ENCODE data around the gene RSF1.

The RSF1 gene

GRCh38 chr11:77821349-77821851, 878 bp upstream of the RSF1 start:
- peak overlapping the region; percentile 100 for H3K4me3 Mint-ChIP-seq
- no peaks in the 10 kb centered on the region for H3K27me3 Mint-ChIP-seq (ENCODE audit: low read depth)
- H3K27ac Mint-ChIP-seq: peak overlapping the region; percentile 87
- peak; percentile 7 for DNase-seq (ENCODE audit: low spot score)
- peaks cover 7% of the 10 kb centered on the region for H3K36me3 Mint-ChIP-seq (ENCODE audit: low read depth)
- H3K9me3 Mint-ChIP-seq: no peaks in the 10 kb centered on the region
- peaks cover 24% of the 10 kb centered on the region for H3K4me1 Mint-ChIP-seq (ENCODE audit: low read depth)

GRCh38 chr11:77819921-77820564, 479 bp downstream of the RSF1 start:
- DNase-seq (ENCODE audit: low spot score): peak; percentile 40
- H3K4me1 Mint-ChIP-seq (ENCODE audit: low read depth): peaks cover 28% of the 10 kb centered on the region
- peak overlapping the region; percentile 100 for H3K4me3 Mint-ChIP-seq

GRCh38 chr11:77819411-77819920, 1.1 kb downstream of the RSF1 start:
- DNase-seq (ENCODE audit: low spot score): peak; percentile 83
- peaks cover 5% of the 10 kb centered on the region for H3K9me3 Mint-ChIP-seq
- H3K27me3 Mint-ChIP-seq (ENCODE audit: low read depth): no peaks in the 10 kb centered on the region
- H3K4me1 Mint-ChIP-seq (ENCODE audit: low read depth): peaks cover 30% of the 10 kb centered on the region
- peak overlapping the region; percentile 96 for H3K4me3 Mint-ChIP-seq
- peaks cover 17% of the 10 kb centered on the region for H3K36me3 Mint-ChIP-seq (ENCODE audit: low read depth)
- H3K27ac Mint-ChIP-seq: peak overlapping the region; percentile 91

More at GRCh38 chr11:77819921-77820564, 479 bp downstream of the RSF1 start:
- H3K36me3 Mint-ChIP-seq (ENCODE audit: low read depth): peaks cover 13% of the 10 kb centered on the region
- H3K9me3 Mint-ChIP-seq: peaks cover under 1% of the 10 kb centered on the region
- H3K27me3 Mint-ChIP-seq (ENCODE audit: low read depth): no peaks in the 10 kb centered on the region
- peak overlapping the region; percentile 91 for H3K27ac Mint-ChIP-seq

- no peak overlapping the region for H3K4me3 Mint-ChIP-seq
- H3K9me3 Mint-ChIP-seq: peaks cover 5% of the 10 kb centered on the region
- H3K27ac Mint-ChIP-seq: no peak overlapping the region
- peaks cover 27% of the 10 kb centered on the region for H3K36me3 Mint-ChIP-seq (ENCODE audit: low read depth)
- peaks cover 26% of the 10 kb centered on the region for H3K4me1 Mint-ChIP-seq (ENCODE audit: low read depth)
- no peaks in the 10 kb centered on the region for H3K27me3 Mint-ChIP-seq (ENCODE audit: low read depth)
- no peak for DNase-seq (ENCODE audit: low spot score)
These were observed 5.1 kb downstream of the RSF1 start for GRCh38 chr11:77815459-77815858.

GRCh38 chr11:77814848-77815247, 5.7 kb downstream of the RSF1 start:
- H3K36me3 Mint-ChIP-seq (ENCODE audit: low read depth): peaks cover 31% of the 10 kb centered on the region
- H3K27me3 Mint-ChIP-seq (ENCODE audit: low read depth): no peaks in the 10 kb centered on the region
- H3K9me3 Mint-ChIP-seq: peaks cover 5% of the 10 kb centered on the region
- H3K27ac Mint-ChIP-seq: no peak overlapping the region
- no peak for DNase-seq (ENCODE audit: low spot score)
- peaks cover 26% of the 10 kb centered on the region for H3K4me1 Mint-ChIP-seq (ENCODE audit: low read depth)
- H3K4me3 Mint-ChIP-seq: no peak overlapping the region

GRCh38 chr11:77813256-77813655, 7.3 kb downstream of the RSF1 start:
- H3K4me1 Mint-ChIP-seq (ENCODE audit: low read depth): peaks cover 20% of the 10 kb centered on the region
- H3K9me3 Mint-ChIP-seq: peaks cover 5% of the 10 kb centered on the region
- DNase-seq (ENCODE audit: low spot score): no peak
- H3K36me3 Mint-ChIP-seq (ENCODE audit: low read depth): peaks cover 29% of the 10 kb centered on the region
- no peaks in the 10 kb centered on the region for H3K27me3 Mint-ChIP-seq (ENCODE audit: low read depth)
- H3K4me3 Mint-ChIP-seq: no peak overlapping the region
- no peak overlapping the region for H3K27ac Mint-ChIP-seq

GRCh38 chr11:77806993-77807392, 13.5 kb downstream of the RSF1 start:
- Mint-ChIP-seq H3K4me1 (ENCODE audit: low read depth) (peaks cover 15% of the 10 kb centered on the region), H3K36me3 (ENCODE audit: low read depth) (peaks cover 14% of the 10 kb centered on the region), H3K27me3 (ENCODE audit: low read depth) (no peaks in the 10 kb centered on the region), H3K4me3 (no peak overlapping the region), H3K9me3 (no peaks in the 10 kb centered on the region), H3K27ac (no peak overlapping the region)
- no peak for DNase-seq (ENCODE audit: low spot score)

- Mint-ChIP-seq H3K36me3 (ENCODE audit: low read depth) (peaks cover 12% of the 10 kb centered on the region), H3K27ac (no peak overlapping the region), H3K9me3 (no peaks in the 10 kb centered on the region), H3K27me3 (ENCODE audit: low read depth) (no peaks in the 10 kb centered on the region), H3K4me1 (ENCODE audit: low read depth) (peaks cover 13% of the 10 kb centered on the region), H3K4me3 (no peak overlapping the region)
- no peak for DNase-seq (ENCODE audit: low spot score)
These were observed 14.1 kb downstream of the RSF1 start for GRCh38 chr11:77806415-77806814.

- H3K27me3 Mint-ChIP-seq (ENCODE audit: low read depth): no peaks in the 10 kb centered on the region
These were observed 19.0 kb downstream of the RSF1 start for GRCh38 chr11:77801477-77801876.

GRCh38 chr11:77800449-77800848, 20.1 kb downstream of the RSF1 start:
- peaks cover 15% of the 10 kb centered on the region for H3K36me3 Mint-ChIP-seq (ENCODE audit: low read depth)
- peaks cover 11% of the 10 kb centered on the region for H3K4me1 Mint-ChIP-seq (ENCODE audit: low read depth)
- DNase-seq (ENCODE audit: low spot score): no peak
- H3K9me3 Mint-ChIP-seq: peaks cover 3% of the 10 kb centered on the region
- H3K4me3 Mint-ChIP-seq: no peak overlapping the region
- H3K27me3 Mint-ChIP-seq (ENCODE audit: low read depth): no peaks in the 10 kb centered on the region
- no peak overlapping the region for H3K27ac Mint-ChIP-seq

More at GRCh38 chr11:77801477-77801876, 19.0 kb downstream of the RSF1 start:
- no peak for DNase-seq (ENCODE audit: low spot score)
- H3K9me3 Mint-ChIP-seq: peaks cover 3% of the 10 kb centered on the region
- H3K4me1 Mint-ChIP-seq (ENCODE audit: low read depth): peaks cover 12% of the 10 kb centered on the region
- H3K4me3 Mint-ChIP-seq: no peak overlapping the region
- no peak overlapping the region for H3K27ac Mint-ChIP-seq
- peaks cover 14% of the 10 kb centered on the region for H3K36me3 Mint-ChIP-seq (ENCODE audit: low read depth)

- H3K4me1 Mint-ChIP-seq (ENCODE audit: low read depth): peaks cover 15% of the 10 kb centered on the region
- peaks cover 3% of the 10 kb centered on the region for H3K9me3 Mint-ChIP-seq
- no peak overlapping the region for H3K27ac Mint-ChIP-seq
- H3K4me3 Mint-ChIP-seq: no peak overlapping the region
- H3K27me3 Mint-ChIP-seq (ENCODE audit: low read depth): no peaks in the 10 kb centered on the region
- no peak for DNase-seq (ENCODE audit: low spot score)
- peaks cover 25% of the 10 kb centered on the region for H3K36me3 Mint-ChIP-seq (ENCODE audit: low read depth)
These were observed 21.2 kb downstream of the RSF1 start for GRCh38 chr11:77799338-77799737.

- peaks cover 34% of the 10 kb centered on the region for H3K9me3 Mint-ChIP-seq
These were observed 26.6 kb downstream of the RSF1 start for GRCh38 chr11:77793972-77794371.

GRCh38 chr11:77791301-77791700, 29.2 kb downstream of the RSF1 start:
- H3K4me3 Mint-ChIP-seq: no peak overlapping the region
- DNase-seq (ENCODE audit: low spot score): no peak
- peaks cover 31% of the 10 kb centered on the region for H3K9me3 Mint-ChIP-seq
- H3K36me3 Mint-ChIP-seq (ENCODE audit: low read depth): peaks cover 55% of the 10 kb centered on the region
- no peak overlapping the region for H3K27ac Mint-ChIP-seq
- peaks cover 19% of the 10 kb centered on the region for H3K4me1 Mint-ChIP-seq (ENCODE audit: low read depth)
- H3K27me3 Mint-ChIP-seq (ENCODE audit: low read depth): no peaks in the 10 kb centered on the region

More at GRCh38 chr11:77793972-77794371, 26.6 kb downstream of the RSF1 start:
- Mint-ChIP-seq H3K27ac (no peak overlapping the region), H3K4me3 (no peak overlapping the region), H3K36me3 (ENCODE audit: low read depth) (peaks cover 65% of the 10 kb centered on the region), H3K27me3 (ENCODE audit: low read depth) (no peaks in the 10 kb centered on the region), H3K4me1 (ENCODE audit: low read depth) (peaks cover 15% of the 10 kb centered on the region)
- no peak for DNase-seq (ENCODE audit: low spot score)

- Mint-ChIP-seq H3K4me1 (ENCODE audit: low read depth) (peaks cover 19% of the 10 kb centered on the region), H3K27ac (no peak overlapping the region), H3K36me3 (ENCODE audit: low read depth) (peaks cover 49% of the 10 kb centered on the region), H3K9me3 (peaks cover 31% of the 10 kb centered on the region), H3K4me3 (no peak overlapping the region), H3K27me3 (ENCODE audit: low read depth) (no peaks in the 10 kb centered on the region)
- no peak for DNase-seq (ENCODE audit: low spot score)
These were observed 30.6 kb downstream of the RSF1 start for GRCh38 chr11:77789731-77790476.

Data from T-helper 2 cell treated with Interferon-gamma antibody and Interleukin-4, amounts not matched to agents 5 μg/mL and 100 μg/mL, for 36 hours (primary cell).